MCF 10A (cell line): ENCODE data around the gene PTPN3. TPM values are rescaled to one million over a fixed set of nuclear protein-coding genes. Genes with fewer than 3 reads are reported as not detected.

Experiments
- BruUV-seq: library from RNA; stranded (reverse); fragments of 400-500 nt; replicated peaks from 2 replicates; lab custom pipeline; 2021; lab: Mats Ljungman, UMichigan
- CTCF ChIA-PET: fragments of 300-600 bp; sonication (Branson Sonifier 250); formaldehyde crosslinking; extraction: SDS; loops from one replicate; lab custom pipeline; 2021; ENCODE audit warnings: antibody characterized with exemption, inconsistent platforms; lab: Yijun Ruan, JAX
- POLR2A ChIA-PET: fragments of 300-600, 350-650 bp; sonication (Branson Sonifier 250); formaldehyde crosslinking; extraction: SDS; loops from one replicate; lab custom pipeline; 2020; ENCODE audit warnings: antibody characterized with exemption, inconsistent platforms; lab: Yijun Ruan, JAX
- DNase-seq: peaks from one replicate; pipeline ENCODE4 v3.0.0-alpha.2; 2018; ENCODE audit not compliant: unreplicated experiment
- H3K27ac Mint-ChIP-seq: one replicate; pipeline ENCODE4 v1.8.0; 2022; ENCODE audit warnings: mild to moderate bottlenecking, low read depth, mixed read lengths; ENCODE audit not compliant: unreplicated experiment
- H3K27me3 Mint-ChIP-seq: one replicate; pipeline ENCODE4 v1.8.0; 2022; ENCODE audit warnings: mixed read lengths; ENCODE audit not compliant: insufficient read depth, unreplicated experiment
- H3K36me3 Mint-ChIP-seq: one replicate; pipeline ENCODE4 v1.8.0; 2022; ENCODE audit warnings: mild to moderate bottlenecking, moderate library complexity, mixed read lengths; ENCODE audit not compliant: insufficient read depth, unreplicated experiment
- H3K4me1 Mint-ChIP-seq: one replicate; pipeline ENCODE4 v1.8.0; 2022; ENCODE audit warnings: mixed read lengths; ENCODE audit not compliant: insufficient read depth, unreplicated experiment
- H3K4me3 Mint-ChIP-seq: one replicate; pipeline ENCODE4 v1.8.0; 2022; ENCODE audit warnings: mild to moderate bottlenecking, moderate library complexity, mixed read lengths; ENCODE audit not compliant: unreplicated experiment
- H3K9me3 Mint-ChIP-seq: one replicate; pipeline ENCODE4 v1.8.0; 2022; ENCODE audit warnings: mixed read lengths; ENCODE audit not compliant: unreplicated experiment
- intact Hi-C: fragments of 100-400 bp; cut with micrococcal nuclease; formaldehyde crosslinking; loops from 2 replicates; pipeline ENCODE4 v1.14.1; 2022
- total RNA-seq: library from RNA; stranded (reverse); gene quantifications from 2 replicates; pipeline ENCODE4 v1.2.3, GENCODE V29; 2022
- TF ChIP-seq, protein P1 (sequence below): fragments of 200-600 bp; IDR thresholded peaks from one replicate; pipeline ENCODE4 v1.8.0; 2022; ENCODE audit warnings: antibody characterized with exemption, mild to moderate bottlenecking; ENCODE audit not compliant: unreplicated experiment

The PTPN3 gene
- total RNA-seq, 1 experiment from 2014 or later: 6.9 TPM

DNA sequence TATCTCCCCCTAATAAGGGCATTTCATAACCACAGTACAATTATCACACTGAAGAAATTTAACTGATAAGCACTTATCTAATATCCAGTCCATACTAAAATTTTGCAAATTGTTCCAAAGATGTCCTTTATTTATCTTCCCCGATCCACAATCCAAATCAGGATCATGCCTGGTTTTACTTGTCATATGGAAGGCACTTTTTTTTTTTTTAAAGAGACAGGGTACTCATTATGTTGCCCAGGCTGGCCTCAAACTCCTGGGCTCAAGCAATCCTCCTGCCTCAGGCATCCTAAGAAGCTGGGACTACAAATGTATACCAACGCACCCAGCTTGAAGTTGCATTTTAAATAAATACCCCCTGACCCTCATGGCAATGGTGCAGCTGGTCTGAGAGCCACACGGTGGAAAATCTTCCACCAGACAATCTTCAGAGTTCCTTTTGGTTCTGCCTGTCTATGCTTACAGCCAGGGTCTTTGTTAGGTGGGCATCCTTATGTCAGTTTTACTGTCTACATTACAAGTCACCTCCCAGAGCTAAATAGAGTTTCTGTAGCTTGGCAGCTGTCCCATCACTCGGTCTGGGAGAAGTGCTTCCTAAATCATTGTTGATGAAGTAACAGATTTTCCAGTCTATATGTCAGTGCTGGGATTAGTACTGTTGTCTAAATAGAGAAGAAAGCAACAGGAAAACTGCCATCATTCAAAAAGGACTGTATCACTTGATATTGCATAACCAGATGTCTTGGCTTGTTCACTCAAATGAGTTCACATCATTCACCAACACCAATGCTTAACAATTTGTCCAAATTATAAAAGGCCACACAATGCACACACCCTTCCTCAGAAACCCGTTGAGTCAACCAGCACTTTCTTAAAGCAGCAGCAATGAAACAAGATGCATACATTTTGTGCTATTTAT lies 26.4 kb downstream of the PTPN3 start:
- intact Hi-C loops: no loop called here
- no TSS peak for BruUV-seq
- DNase-seq: peak; percentile 48
- H3K27ac Mint-ChIP-seq: no peak overlapping the region
- TF ChIP-seq, protein P1, sequence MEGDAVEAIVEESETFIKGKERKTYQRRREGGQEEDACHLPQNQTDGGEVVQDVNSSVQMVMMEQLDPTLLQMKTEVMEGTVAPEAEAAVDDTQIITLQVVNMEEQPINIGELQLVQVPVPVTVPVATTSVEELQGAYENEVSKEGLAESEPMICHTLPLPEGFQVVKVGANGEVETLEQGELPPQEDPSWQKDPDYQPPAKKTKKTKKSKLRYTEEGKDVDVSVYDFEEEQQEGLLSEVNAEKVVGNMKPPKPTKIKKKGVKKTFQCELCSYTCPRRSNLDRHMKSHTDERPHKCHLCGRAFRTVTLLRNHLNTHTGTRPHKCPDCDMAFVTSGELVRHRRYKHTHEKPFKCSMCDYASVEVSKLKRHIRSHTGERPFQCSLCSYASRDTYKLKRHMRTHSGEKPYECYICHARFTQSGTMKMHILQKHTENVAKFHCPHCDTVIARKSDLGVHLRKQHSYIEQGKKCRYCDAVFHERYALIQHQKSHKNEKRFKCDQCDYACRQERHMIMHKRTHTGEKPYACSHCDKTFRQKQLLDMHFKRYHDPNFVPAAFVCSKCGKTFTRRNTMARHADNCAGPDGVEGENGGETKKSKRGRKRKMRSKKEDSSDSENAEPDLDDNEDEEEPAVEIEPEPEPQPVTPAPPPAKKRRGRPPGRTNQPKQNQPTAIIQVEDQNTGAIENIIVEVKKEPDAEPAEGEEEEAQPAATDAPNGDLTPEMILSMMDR: no peak
- CTCF ChIA-PET: interaction anchor here (0.5 to 10.1 kb wide), 6 partner anchors 19 to 489 kb away, joined by 3 to 387 read pairs (median 6); no protein-coding TSS in a partner anchor
- H3K9me3 Mint-ChIP-seq: no peaks in the 10 kb centered on the region
- POLR2A ChIA-PET: interaction anchor here (0.8 to 8.9 kb wide), 3 partner anchors 21 to 30 kb away, joined by 3 to 344 read pairs (median 254); no protein-coding TSS in a partner anchor
- H3K4me1 Mint-ChIP-seq: peaks cover 36% of the 10 kb centered on the region
- no peaks in the 10 kb centered on the region for H3K27me3 Mint-ChIP-seq
- H3K4me3 Mint-ChIP-seq: no peak overlapping the region
- no peaks in the 10 kb centered on the region for H3K36me3 Mint-ChIP-seq

DNA sequence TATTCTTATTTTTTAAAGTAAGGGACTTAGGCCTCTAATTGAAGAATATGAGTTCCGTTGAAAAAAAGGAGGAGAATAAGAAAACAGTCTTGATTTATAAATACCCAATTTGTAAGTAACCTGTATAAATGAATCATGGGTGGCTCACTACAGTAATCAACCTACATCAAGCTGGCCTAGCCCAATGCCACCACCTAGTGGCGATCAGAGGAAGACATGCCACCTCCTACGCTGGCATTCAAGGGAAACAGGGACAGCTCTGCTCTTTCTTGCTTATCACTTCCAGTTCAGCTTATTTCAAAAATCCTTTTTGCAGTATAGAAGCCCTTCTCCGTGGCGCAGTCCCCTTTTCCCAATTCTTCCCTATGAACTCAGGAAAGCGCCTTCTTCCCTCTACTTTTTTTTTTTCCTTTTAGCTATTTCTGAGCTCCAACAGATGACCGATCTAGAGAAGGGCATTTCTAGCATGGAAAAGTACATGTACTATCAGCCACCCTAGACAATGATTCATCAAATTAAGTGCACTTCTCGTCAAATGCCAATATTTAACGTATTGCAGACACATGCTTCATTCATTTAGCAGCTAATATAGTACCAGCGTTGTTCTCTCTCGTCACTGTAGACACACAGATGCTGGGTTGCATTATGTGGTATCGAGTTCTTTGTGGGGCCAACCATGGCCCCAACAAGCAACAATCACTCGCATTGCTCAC lies 28.3 kb downstream of the PTPN3 start:
- TF ChIP-seq, protein P1: peak; percentile 91
- POLR2A ChIA-PET: interaction anchor here (0.6 to 8.9 kb wide), 11 partner anchors 9 to 87 kb away, joined by 3 to 344 read pairs (median 4); no protein-coding TSS in a partner anchor
- CTCF ChIA-PET: interaction anchor here (0.5 to 10.1 kb wide), 49 partner anchors 8 to 1421 kb away, joined by 3 to 387 read pairs (median 4); partner anchors contain the start of gene PTPN3
- H3K36me3 Mint-ChIP-seq: no peaks in the 10 kb centered on the region
- H3K4me3 Mint-ChIP-seq: no peak overlapping the region
- no peaks in the 10 kb centered on the region for H3K27me3 Mint-ChIP-seq
- H3K4me1 Mint-ChIP-seq: peaks cover 49% of the 10 kb centered on the region
- BruUV-seq: no TSS peak
- intact Hi-C loops: loop anchor here (1.0 to 5.0 kb wide), 6 partner anchors 17 to 182 kb away; no protein-coding TSS in a partner anchor
- peak; percentile 88 for DNase-seq
- H3K9me3 Mint-ChIP-seq: no peaks in the 10 kb centered on the region
- peak overlapping the region; percentile 67 for H3K27ac Mint-ChIP-seq

DNA sequence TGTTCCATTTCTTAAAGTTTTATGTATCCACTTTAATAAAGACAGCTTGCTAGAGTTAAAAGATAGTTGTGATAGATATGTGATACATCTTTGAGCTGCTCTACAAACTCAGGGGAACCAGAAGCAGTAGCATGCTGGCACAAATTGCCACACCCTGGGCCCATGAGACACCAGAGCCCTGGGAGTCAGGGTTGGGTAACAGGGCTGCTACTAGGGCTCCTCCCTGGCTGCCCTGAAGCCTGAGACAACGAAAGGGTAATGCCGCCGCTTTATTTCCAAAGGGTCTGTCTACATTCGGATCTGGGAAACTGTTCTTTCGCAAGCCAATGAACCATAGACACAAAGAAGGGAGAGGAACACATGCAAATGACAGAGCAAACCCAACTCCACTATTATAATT lies 29.2 kb downstream of the PTPN3 start:
- DNase-seq: peak; percentile 92
- Mint-ChIP-seq H3K27ac (peak overlapping the region; percentile 67), H3K36me3 (no peaks in the 10 kb centered on the region), H3K4me3 (peak overlapping the region; percentile 59), H3K4me1 (peaks cover 58% of the 10 kb centered on the region), H3K9me3 (no peaks in the 10 kb centered on the region), H3K27me3 (no peaks in the 10 kb centered on the region)
- ChIA-PET CTCF (interaction anchor here (0.6 to 10.1 kb wide), 20 partner anchors 8 to 556 kb away, joined by 3 to 387 read pairs (median 9); partner anchors contain the start of gene PTPN3), POLR2A (interaction anchor here (1.0 to 8.9 kb wide), 7 partner anchors 18 to 150 kb away, joined by 3 to 344 read pairs (median 8); no protein-coding TSS in a partner anchor)
- BruUV-seq: no TSS peak
- TF ChIP-seq, protein P1: no peak
- intact Hi-C loops: loop anchor here (1.0 to 5.0 kb wide), 6 partner anchors 16 to 183 kb away; no protein-coding TSS in a partner anchor
